Thyroid gland (tissue), 4 donors: Measurements from ENCODE around the gene SLC25A21. TPM values are rescaled to one million over a fixed set of nuclear protein-coding genes. Genes with fewer than 3 reads are reported as not detected.

Experiments used
- DNase-seq, 2 donors: peaks; one replicate each; pipeline ENCODE4 v3.0.0-alpha.2; 2019
- H3K27ac ChIP-seq, 3 donors: fragments of 200-600 bp; sonication (generic); 1 replicate in 2 of 3; 2 replicates in 1 of 3; pipeline ENCODE4 v1.5.1; 2016 to 2019; ENCODE audit warnings: mild to moderate bottlenecking in 1 of 3, moderate library complexity in 1 of 3
- H3K27me3 ChIP-seq: fragments of 200-600 bp; sonication (generic); one replicate; pipeline ENCODE4 v1.5.1; 2019
- H3K36me3 ChIP-seq, 2 donors: fragments of 200-600 bp; sonication (generic); one replicate each; pipeline ENCODE4 v1.5.1; 2016 to 2019
- H3K4me1 ChIP-seq, 2 donors: fragments of 200-600 bp; sonication (generic); one replicate each; pipeline ENCODE4 v1.5.1; 2017 to 2019
- H3K4me3 ChIP-seq, 3 donors: fragments of 200-600 bp; sonication (generic); replicated peaks in 1 of 3; 1 replicate in 2 of 3; 2 replicates in 1 of 3; pipeline ENCODE4 v1.5.1; 2016; ENCODE audit warnings: mild to moderate bottlenecking in 1 of 3
- H3K9me3 ChIP-seq: fragments of 200-600 bp; sonication (generic); one replicate; pipeline ENCODE4 v1.5.1; 2017
- POLR2A ChIP-seq, 2 donors: fragments of 450-650 bp; IDR thresholded peaks; one replicate each; pipeline ENCODE4 v1.6.1; 2017; ENCODE audit warnings: antibody characterized with exemption in 2 of 2, mild to moderate bottlenecking in 2 of 2, moderate library complexity in 1 of 2
- WGBS, 2 donors: methylation state at CpG; one replicate each; pipeline ENCODE4 v1.1.5; 2017; 5-methylcytosine and 5-hydroxymethylcytosine counted together
- intact Hi-C: fragments of 100-400 bp; cut with DNase I; formaldehyde crosslinking; loops from one replicate; pipeline ENCODE4 v1.15.1; 2023
- total RNA-seq, 4 donors: library from RNA; depleted of rRNA; stranded (reverse); fragments of >200 nt; gene quantifications; one replicate each; pipeline ENCODE4 v1.2.3, GENCODE V29; 2016
- TF ChIP-seq, protein P1 (sequence below), 6 experiments: fragments of 200-600 bp in 3 of 6; fragments of 450-650 bp in 3 of 6; sonication (generic) in 3 of 6; IDR thresholded peaks; one replicate each; pipeline ENCODE4 v1.5.1; 2016 to 2019; ENCODE audit warnings: antibody characterized with exemption in 6 of 6, mild to moderate bottlenecking in 2 of 6, inconsistent platforms in 1 of 6, moderate library complexity in 1 of 6

SLC25A21 gene
- total RNA-seq, 4 donors from 2014 or later, result 0.29 to 1.4 (median 0.60) TPM

DNA sequence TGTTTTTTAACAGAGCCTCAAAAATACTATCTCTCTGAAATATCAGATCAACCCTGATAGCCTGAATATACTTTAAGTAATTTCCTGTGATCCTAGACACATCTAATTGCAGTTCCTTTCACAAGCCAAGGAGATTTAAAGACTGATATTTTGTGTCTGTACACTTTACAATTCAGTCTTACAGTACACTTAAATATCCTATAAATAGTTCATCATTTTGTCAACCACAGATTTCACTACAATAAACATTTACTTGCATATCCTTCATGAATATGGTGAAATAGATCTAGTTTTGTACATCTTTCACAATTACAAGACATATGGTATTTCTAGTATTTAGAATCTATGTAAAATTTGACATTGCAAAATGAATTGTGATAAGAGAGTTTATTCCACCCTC, 349.7 kb downstream of the SLC25A21 start:
- DNase-seq, result no peak
- Histone ChIP-seq H3K27ac (no peak overlapping the region), H3K4me3 (no peak overlapping the region), H3K36me3 (no peaks in the 10 kb centered on the region), H3K4me1 (peaks cover 13 to 15% of the 10 kb centered on the region in 2 donors), H3K9me3 (no peaks in the 10 kb centered on the region), H3K27me3 (no peaks in the 10 kb centered on the region)
- TF ChIP-seq, protein P1, sequence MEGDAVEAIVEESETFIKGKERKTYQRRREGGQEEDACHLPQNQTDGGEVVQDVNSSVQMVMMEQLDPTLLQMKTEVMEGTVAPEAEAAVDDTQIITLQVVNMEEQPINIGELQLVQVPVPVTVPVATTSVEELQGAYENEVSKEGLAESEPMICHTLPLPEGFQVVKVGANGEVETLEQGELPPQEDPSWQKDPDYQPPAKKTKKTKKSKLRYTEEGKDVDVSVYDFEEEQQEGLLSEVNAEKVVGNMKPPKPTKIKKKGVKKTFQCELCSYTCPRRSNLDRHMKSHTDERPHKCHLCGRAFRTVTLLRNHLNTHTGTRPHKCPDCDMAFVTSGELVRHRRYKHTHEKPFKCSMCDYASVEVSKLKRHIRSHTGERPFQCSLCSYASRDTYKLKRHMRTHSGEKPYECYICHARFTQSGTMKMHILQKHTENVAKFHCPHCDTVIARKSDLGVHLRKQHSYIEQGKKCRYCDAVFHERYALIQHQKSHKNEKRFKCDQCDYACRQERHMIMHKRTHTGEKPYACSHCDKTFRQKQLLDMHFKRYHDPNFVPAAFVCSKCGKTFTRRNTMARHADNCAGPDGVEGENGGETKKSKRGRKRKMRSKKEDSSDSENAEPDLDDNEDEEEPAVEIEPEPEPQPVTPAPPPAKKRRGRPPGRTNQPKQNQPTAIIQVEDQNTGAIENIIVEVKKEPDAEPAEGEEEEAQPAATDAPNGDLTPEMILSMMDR (IDR thresholded peaks at IDR 0.05), result no peak
- TF ChIP-seq POLR2A (IDR thresholded peaks at IDR 0.05), result no peak
- intact Hi-C loops, result no loop called here

DNA sequence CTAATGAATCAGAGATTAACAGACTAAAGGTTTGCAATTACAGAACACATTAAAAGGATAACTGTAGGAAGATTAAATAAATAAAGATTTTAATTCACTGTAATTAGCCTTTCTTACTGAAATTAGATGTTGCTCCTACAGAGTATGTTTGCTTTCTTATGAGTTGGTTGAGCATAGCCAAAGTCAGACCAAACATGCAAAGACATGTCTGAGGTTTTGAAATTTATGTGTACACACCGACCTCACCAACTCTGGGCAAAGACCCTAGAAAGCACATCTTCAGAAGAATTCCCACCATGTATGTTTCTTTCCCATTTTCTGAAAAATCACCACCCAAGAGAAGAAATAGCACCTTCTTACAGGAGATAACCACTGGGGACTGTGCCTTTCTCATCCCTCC, 351.5 kb downstream of the SLC25A21 start:
- TF ChIP-seq, protein P1 (IDR thresholded peaks at IDR 0.05), result no peak
- no peak for TF ChIP-seq POLR2A (IDR thresholded peaks at IDR 0.05)
- 75 to 77% methylated on average over 1 of the region's 1 CpG for WGBS, 2 donors
- H3K27ac ChIP-seq, result no peak overlapping the region
- no peaks in the 10 kb centered on the region for H3K9me3 ChIP-seq
- H3K36me3 ChIP-seq, result no peaks in the 10 kb centered on the region
- H3K27me3 ChIP-seq, result no peaks in the 10 kb centered on the region
- no peak for DNase-seq
- intact Hi-C loops, result no loop called here
- H3K4me3 ChIP-seq, result no peak overlapping the region
- H3K4me1 ChIP-seq, result peaks cover 20 to 22% of the 10 kb centered on the region in 2 donors

DNA sequence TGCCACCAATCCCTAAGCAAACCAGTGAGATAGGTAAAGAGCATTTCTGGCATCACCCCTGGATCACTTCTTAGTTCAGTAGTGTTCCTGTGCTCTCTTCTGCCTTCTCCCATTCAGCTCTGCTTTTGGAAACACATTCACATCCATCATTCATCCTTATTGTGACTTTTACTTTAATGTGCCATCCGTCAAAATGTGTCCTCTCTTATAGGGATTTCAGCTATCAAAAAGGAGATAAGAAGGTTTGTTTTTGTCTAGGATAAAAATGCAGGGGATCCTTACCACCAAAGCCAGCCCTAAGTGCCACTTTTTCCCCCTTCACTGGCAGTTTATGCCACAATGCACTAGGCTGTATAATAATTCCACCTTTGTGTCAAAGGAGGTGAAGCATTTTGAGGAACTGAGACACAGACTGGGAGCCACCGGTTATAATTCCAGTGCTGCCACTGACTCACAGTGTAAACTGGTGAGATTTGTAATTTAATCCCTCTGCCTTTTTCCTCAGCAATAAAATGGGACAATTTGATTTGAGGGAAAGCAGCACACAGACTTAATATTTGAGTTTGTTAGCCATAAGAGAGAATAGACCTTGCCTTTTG, 352.2 kb downstream of the SLC25A21 start:
- H3K36me3 ChIP-seq, result no peaks in the 10 kb centered on the region
- 73 to 74% methylated on average over 2 of the region's 2 CpGs for whole genome bisulfite sequencing, 2 donors
- no peaks in the 10 kb centered on the region for H3K27me3 ChIP-seq

DNA sequence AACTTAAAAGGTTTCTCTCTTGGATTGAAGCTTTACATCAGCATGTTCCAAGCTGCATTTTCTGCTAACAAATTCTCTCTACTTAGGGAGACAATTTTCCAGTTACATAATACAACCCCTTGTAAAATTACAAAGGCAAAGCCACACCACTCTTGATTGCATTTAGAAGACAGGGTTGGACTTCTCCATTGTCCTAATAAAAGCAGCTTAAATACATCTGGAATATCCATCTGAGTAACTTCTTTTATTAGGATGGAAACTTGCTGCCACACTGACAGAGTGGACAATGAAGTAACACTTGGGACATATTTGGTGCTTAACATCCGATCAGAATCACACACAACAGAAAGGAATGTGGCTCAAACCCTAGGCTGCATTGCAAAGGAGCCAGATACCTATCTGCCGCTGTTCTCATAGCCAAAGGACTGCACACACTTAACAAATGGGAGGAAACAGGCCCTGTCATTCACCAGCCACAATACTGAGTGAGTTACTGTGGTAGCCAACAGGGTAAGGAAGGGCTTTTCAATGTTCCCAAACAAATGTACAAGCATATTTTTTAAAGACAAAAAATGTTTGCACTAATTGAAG, 353.5 kb downstream of the SLC25A21 start:
- Histone ChIP-seq H3K27me3 (no peaks in the 10 kb centered on the region), H3K4me3 (no peak overlapping the region), H3K36me3 (no peaks in the 10 kb centered on the region), H3K4me1 (peaks cover 20 to 22% of the 10 kb centered on the region in 2 donors), H3K9me3 (no peaks in the 10 kb centered on the region), H3K27ac (peak overlapping the region in 2 of 3 donors; percentile 3 to 10)
- intact Hi-C loops, result no loop called here
- WGBS, 2 donors, result 15 to 16% methylated on average over 2 of the region's 2 CpGs
- TF ChIP-seq, protein P1 (IDR thresholded peaks at IDR 0.05), result no peak
- DNase-seq, result peak; percentile 28 to 41

More for the DNA sequence above, 352.2 kb downstream of the SLC25A21 start:
- H3K4me1 ChIP-seq, result peaks cover 20 to 22% of the 10 kb centered on the region in 2 donors
- TF ChIP-seq POLR2A (IDR thresholded peaks at IDR 0.05), result no peak
- TF ChIP-seq, protein P1 (IDR thresholded peaks at IDR 0.05), result no peak
- H3K27ac ChIP-seq, result no peak overlapping the region
- no peaks in the 10 kb centered on the region for H3K9me3 ChIP-seq
- intact Hi-C loops, result no loop called here
- no peak for DNase-seq
- H3K4me3 ChIP-seq, result no peak overlapping the region

DNA sequence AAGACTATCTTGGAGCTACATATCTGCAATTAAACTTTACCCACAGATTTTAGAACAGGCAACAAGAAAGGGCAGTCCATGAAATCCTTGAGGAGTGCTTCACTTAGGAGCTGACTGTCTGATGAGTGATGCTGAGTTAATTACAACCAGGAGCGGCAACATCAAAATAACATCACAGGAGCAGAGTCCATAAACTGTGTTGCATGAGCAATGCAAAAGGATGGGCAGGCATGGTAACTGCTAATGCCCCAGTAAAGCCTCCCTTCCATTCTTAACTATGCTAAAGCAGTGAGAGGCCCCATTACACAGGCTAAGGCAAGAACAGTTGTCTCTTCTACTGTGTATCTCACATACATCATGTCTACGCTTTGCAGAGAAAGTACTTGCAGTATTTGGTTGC, 354.2 kb downstream of the SLC25A21 start:
- Histone ChIP-seq H3K27me3 (no peaks in the 10 kb centered on the region), H3K4me1 (peaks cover 20 to 22% of the 10 kb centered on the region in 2 donors), H3K27ac (peak overlapping the region in 2 of 3 donors; percentile 3 to 10), H3K9me3 (no peaks in the 10 kb centered on the region), H3K36me3 (no peaks in the 10 kb centered on the region), H3K4me3 (no peak overlapping the region)
- DNase-seq, result no peak
- no peak for TF ChIP-seq POLR2A (IDR thresholded peaks at IDR 0.05)
- TF ChIP-seq, protein P1 (IDR thresholded peaks at IDR 0.05), result no peak
- intact Hi-C loops, result no loop called here
- WGBS, 2 donors, result 60 to 93% methylated on average over 2 of the region's 2 CpGs
